Loucy (cell line): ENCODE measurements around the gene EIF3L.

Experiments used
- EZH2phosphoT487 ChIP-seq: fragments of 200-600 bp; IDR thresholded peaks from 2 replicates; pipeline ENCODE4 v1.6.1; 2018; ENCODE audit warnings: antibody characterized with exemption, mild to moderate bottlenecking, moderate library complexity, borderline replicate concordance
- TF ChIP-seq, protein P1 (sequence below): fragments of 200-600 bp; sonication (generic); conservative IDR thresholded peaks from 2 replicates; pipeline ENCODE4 v1.5.1; 2014; ENCODE audit warnings: mild to moderate bottlenecking, antibody characterized with exemption, low read length

GRCh38 chr22:37925767-37926166 is 76.5 kb downstream of the EIF3L start:
- TF ChIP-seq EZH2phosphoT487: no peak
- TF ChIP-seq, protein P1, sequence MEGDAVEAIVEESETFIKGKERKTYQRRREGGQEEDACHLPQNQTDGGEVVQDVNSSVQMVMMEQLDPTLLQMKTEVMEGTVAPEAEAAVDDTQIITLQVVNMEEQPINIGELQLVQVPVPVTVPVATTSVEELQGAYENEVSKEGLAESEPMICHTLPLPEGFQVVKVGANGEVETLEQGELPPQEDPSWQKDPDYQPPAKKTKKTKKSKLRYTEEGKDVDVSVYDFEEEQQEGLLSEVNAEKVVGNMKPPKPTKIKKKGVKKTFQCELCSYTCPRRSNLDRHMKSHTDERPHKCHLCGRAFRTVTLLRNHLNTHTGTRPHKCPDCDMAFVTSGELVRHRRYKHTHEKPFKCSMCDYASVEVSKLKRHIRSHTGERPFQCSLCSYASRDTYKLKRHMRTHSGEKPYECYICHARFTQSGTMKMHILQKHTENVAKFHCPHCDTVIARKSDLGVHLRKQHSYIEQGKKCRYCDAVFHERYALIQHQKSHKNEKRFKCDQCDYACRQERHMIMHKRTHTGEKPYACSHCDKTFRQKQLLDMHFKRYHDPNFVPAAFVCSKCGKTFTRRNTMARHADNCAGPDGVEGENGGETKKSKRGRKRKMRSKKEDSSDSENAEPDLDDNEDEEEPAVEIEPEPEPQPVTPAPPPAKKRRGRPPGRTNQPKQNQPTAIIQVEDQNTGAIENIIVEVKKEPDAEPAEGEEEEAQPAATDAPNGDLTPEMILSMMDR: no peak
